22Rv1 (cell line): ENCODE data around the gene LYPD3.

Experiments
- ZFX ChIP-seq: fragments of 450-650 bp; IDR thresholded peaks from 2 replicates; pipeline ENCODE4 v1.6.1; 2017; ENCODE audit warnings: antibody characterized with exemption, borderline replicate concordance
- TF ChIP-seq, protein P1 (sequence below): fragments of 450-650 bp; IDR thresholded peaks from 2 replicates; pipeline ENCODE4 v1.5.1; 2017; ENCODE audit warnings: mild to moderate bottlenecking

DNA sequence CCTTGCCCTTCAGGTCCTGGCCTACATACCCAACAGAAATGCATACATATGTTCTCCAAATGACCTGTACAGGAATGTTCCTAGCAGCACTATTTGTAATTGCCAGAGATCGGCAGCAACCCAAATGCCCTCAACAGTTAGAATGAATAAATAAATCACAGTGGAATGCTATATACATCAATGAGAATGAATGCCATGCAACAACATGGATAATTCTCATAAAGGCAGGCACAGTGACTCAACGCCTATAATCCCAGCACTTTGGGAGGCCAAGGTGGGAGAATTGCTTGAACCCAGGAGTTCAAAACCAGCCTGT, 32.1 kb downstream of the LYPD3 start:
- TF ChIP-seq, protein P1, sequence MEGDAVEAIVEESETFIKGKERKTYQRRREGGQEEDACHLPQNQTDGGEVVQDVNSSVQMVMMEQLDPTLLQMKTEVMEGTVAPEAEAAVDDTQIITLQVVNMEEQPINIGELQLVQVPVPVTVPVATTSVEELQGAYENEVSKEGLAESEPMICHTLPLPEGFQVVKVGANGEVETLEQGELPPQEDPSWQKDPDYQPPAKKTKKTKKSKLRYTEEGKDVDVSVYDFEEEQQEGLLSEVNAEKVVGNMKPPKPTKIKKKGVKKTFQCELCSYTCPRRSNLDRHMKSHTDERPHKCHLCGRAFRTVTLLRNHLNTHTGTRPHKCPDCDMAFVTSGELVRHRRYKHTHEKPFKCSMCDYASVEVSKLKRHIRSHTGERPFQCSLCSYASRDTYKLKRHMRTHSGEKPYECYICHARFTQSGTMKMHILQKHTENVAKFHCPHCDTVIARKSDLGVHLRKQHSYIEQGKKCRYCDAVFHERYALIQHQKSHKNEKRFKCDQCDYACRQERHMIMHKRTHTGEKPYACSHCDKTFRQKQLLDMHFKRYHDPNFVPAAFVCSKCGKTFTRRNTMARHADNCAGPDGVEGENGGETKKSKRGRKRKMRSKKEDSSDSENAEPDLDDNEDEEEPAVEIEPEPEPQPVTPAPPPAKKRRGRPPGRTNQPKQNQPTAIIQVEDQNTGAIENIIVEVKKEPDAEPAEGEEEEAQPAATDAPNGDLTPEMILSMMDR = no peak
- TF ChIP-seq ZFX = no peak
